Measurements from ENCODE around the gene NFE2L3.

NFE2L3 gene

GRCh38 chr7:26198781-26199169 is 46.8 kb downstream of the NFE2L3 start:
- Histone ChIP-seq H3K9me3 (ENCODE audit: insufficient read depth, low read length) (no peaks in the 10 kb centered on the region), H3K9ac (ENCODE audit: low read length) (peak overlapping the region; percentile 100), H3K27me3 (ENCODE audit: low read depth, low read length) (no peaks in the 10 kb centered on the region), H2AFZ (ENCODE audit: low read depth, low read length) (no peak overlapping the region), H4K20me1 (ENCODE audit: insufficient read depth, low read length) (peaks cover 73% of the 10 kb centered on the region), H3K4me3 (ENCODE audit: low read length) (peak overlapping the region; percentile 98), H3K27ac (ENCODE audit: low read length) (peak overlapping the region; percentile 100), H3K4me1 (ENCODE audit: low read length) (peaks cover 45% of the 10 kb centered on the region), H3K36me3 (replicated peaks; ENCODE audit: low read depth, low read length) (peaks cover 62% of the 10 kb centered on the region), H3K79me2 (ENCODE audit: low read length) (peaks cover 91% of the 10 kb centered on the region), H3K4me2 (ENCODE audit: low read length) (peak overlapping the region; percentile 84)
- no peak for TF ChIP-seq EZH2phosphoT487 (IDR thresholded peaks at IDR 0.05; ENCODE audit: low read depth)
- TF ChIP-seq, protein P1, sequence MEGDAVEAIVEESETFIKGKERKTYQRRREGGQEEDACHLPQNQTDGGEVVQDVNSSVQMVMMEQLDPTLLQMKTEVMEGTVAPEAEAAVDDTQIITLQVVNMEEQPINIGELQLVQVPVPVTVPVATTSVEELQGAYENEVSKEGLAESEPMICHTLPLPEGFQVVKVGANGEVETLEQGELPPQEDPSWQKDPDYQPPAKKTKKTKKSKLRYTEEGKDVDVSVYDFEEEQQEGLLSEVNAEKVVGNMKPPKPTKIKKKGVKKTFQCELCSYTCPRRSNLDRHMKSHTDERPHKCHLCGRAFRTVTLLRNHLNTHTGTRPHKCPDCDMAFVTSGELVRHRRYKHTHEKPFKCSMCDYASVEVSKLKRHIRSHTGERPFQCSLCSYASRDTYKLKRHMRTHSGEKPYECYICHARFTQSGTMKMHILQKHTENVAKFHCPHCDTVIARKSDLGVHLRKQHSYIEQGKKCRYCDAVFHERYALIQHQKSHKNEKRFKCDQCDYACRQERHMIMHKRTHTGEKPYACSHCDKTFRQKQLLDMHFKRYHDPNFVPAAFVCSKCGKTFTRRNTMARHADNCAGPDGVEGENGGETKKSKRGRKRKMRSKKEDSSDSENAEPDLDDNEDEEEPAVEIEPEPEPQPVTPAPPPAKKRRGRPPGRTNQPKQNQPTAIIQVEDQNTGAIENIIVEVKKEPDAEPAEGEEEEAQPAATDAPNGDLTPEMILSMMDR (IDR thresholded peaks at IDR 0.05; ENCODE audit: low read depth, low read length) = no peak

GRCh38 chr7:26199301-26200037 is 47.5 kb downstream of the NFE2L3 start:
- Histone ChIP-seq H3K4me1 (ENCODE audit: low read length) (peaks cover 45% of the 10 kb centered on the region), H3K36me3 (replicated peaks; ENCODE audit: low read depth, low read length) (peaks cover 67% of the 10 kb centered on the region), H3K27ac (ENCODE audit: low read length) (peak overlapping the region; percentile 100), H3K9ac (ENCODE audit: low read length) (peak overlapping the region; percentile 100), H2AFZ (ENCODE audit: low read depth, low read length) (no peak overlapping the region), H3K27me3 (ENCODE audit: low read depth, low read length) (no peaks in the 10 kb centered on the region), H3K4me3 (ENCODE audit: low read length) (peak overlapping the region; percentile 98), H3K9me3 (ENCODE audit: insufficient read depth, low read length) (no peaks in the 10 kb centered on the region), H3K4me2 (ENCODE audit: low read length) (peak overlapping the region; percentile 84), H3K79me2 (ENCODE audit: low read length) (peaks cover 91% of the 10 kb centered on the region), H4K20me1 (ENCODE audit: insufficient read depth, low read length) (peaks cover 73% of the 10 kb centered on the region)
- TF ChIP-seq, protein P1 (IDR thresholded peaks at IDR 0.05; ENCODE audit: low read depth, low read length) = no peak
- TF ChIP-seq EZH2phosphoT487 (IDR thresholded peaks at IDR 0.05; ENCODE audit: low read depth) = no peak

GRCh38 chr7:26200038-26200443 is 48.0 kb downstream of the NFE2L3 start:
- Histone ChIP-seq H3K4me2 (ENCODE audit: low read length) (peak overlapping the region; percentile 84), H3K4me1 (ENCODE audit: low read length) (peaks cover 48% of the 10 kb centered on the region), H3K79me2 (ENCODE audit: low read length) (peaks cover 91% of the 10 kb centered on the region), H3K36me3 (replicated peaks; ENCODE audit: low read depth, low read length) (peaks cover 69% of the 10 kb centered on the region), H2AFZ (ENCODE audit: low read depth, low read length) (no peak overlapping the region), H3K27ac (ENCODE audit: low read length) (peak overlapping the region; percentile 100), H3K9me3 (ENCODE audit: insufficient read depth, low read length) (no peaks in the 10 kb centered on the region), H3K27me3 (ENCODE audit: low read depth, low read length) (no peaks in the 10 kb centered on the region), H4K20me1 (ENCODE audit: insufficient read depth, low read length) (peaks cover 73% of the 10 kb centered on the region), H3K9ac (ENCODE audit: low read length) (peak overlapping the region; percentile 100), H3K4me3 (ENCODE audit: low read length) (peak overlapping the region; percentile 98)
- no peak for TF ChIP-seq EZH2phosphoT487 (IDR thresholded peaks at IDR 0.05; ENCODE audit: low read depth)
- TF ChIP-seq, protein P1 (IDR thresholded peaks at IDR 0.05; ENCODE audit: low read depth, low read length) = no peak

DNA sequence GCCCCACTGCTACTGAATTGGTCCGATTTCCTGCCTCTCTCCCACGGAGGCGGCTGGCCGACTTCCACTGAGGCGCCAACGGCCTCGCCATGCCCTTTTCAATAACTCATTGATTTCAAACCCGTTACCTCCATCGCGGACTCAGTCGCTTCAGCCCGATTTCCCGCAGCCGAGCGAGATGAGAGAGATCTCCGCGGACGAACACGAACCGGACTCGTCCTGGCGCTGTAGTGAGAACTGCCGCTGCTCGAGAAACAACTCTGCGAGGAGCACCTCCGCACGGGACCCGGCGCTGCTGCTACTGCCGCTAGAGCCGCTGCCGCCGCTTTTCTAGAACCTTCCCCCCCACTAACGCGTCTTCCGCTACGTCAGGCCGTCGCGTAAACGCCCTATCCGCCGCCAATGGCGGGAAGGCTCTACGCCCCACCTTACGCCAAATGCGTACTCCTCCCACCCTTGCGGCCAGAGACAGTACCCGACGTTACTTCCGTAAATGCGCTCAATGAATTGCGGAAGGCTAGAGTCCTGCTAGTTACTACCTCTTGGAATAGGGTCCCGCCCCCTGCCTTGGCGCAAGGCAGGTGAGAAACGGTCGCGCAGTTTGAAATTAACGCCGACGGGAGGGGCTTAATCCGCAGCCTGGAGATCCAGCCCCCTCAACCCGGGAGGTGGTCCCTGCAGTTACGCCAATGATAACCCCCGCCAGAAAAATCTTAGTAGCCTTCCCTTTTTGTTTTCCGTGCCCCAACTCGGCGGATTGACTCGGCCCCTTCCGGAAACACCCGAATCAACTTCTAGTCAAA is 48.6 kb downstream of the NFE2L3 start, which contains the start of gene HNRNPA2B1:
Gene HNRNPA2B1 (minus strand): TSS at position 303 of the 803 bp plus-strand sequence. CDS start 169 bp downstream, at position 134.
- Histone ChIP-seq H3K9me3 (ENCODE audit: insufficient read depth, low read length) (no peaks in the 10 kb centered on the region), H3K79me2 (ENCODE audit: low read length) (peaks cover 91% of the 10 kb centered on the region), H3K4me2 (ENCODE audit: low read length) (peak within 1 kb of the TSS; percentile 86), H3K27ac (ENCODE audit: low read length) (peak within 1 kb of the TSS; percentile 100), H3K9ac (ENCODE audit: low read length) (peak within 1 kb of the TSS; percentile 100), H3K4me1 (ENCODE audit: low read length) (peaks cover 46% of the 10 kb centered on the region), H2AFZ (ENCODE audit: low read depth, low read length) (peak within 1 kb of the TSS; percentile 82), H3K4me3 (ENCODE audit: low read length) (peak within 1 kb of the TSS; percentile 98), H3K36me3 (replicated peaks; ENCODE audit: low read depth, low read length) (peaks cover 67% of the 10 kb centered on the region), H3K27me3 (ENCODE audit: low read depth, low read length) (no peaks in the 10 kb centered on the region), H4K20me1 (ENCODE audit: insufficient read depth, low read length) (peaks cover 73% of the 10 kb centered on the region)
- TF ChIP-seq, protein P1 (IDR thresholded peaks at IDR 0.05; ENCODE audit: low read depth, low read length) = no peak
- TF ChIP-seq EZH2phosphoT487 (IDR thresholded peaks at IDR 0.05; ENCODE audit: low read depth) = no peak

Measured in OCI-LY3 (cell line).